ENCODE data around the gene P2RX6.
"Not testable (repeated sequence)": the region's sequence is repeated elsewhere in the genome, so short reads cannot be mapped to it uniquely, and the experiment has no call there.

The P2RX6 gene

GRCh38 chr22:21041937-21042336 is 27.0 kb downstream of the P2RX6 start:
- no peak overlapping the region for H3K27ac ChIP-seq
- H3K36me3 ChIP-seq (ENCODE audit: insufficient read depth, low read length) = no peaks in the 10 kb centered on the region
- no peak overlapping the region for H3K9ac ChIP-seq (ENCODE audit: insufficient read length)
- no peaks in the 10 kb centered on the region for H3K9me3 ChIP-seq (ENCODE audit: low read depth, low read length)
- DNase-seq (ENCODE audit: low read depth, low spot score) = no peak
- H3K4me3 ChIP-seq = no peak overlapping the region
- TF ChIP-seq POLR2AphosphoS5 (IDR thresholded peaks at IDR 0.05; ENCODE audit: borderline replicate concordance, low read depth, low read length) (no peak), FOXP2 (optimal IDR thresholded peaks at IDR 0.05; ENCODE audit: control extremely low read depth, extremely low read length, insufficient read depth) (no peak), EZH2 (IDR thresholded peaks at IDR 0.05) (no peak)

GRCh38 chr22:21042978-21043859 is 28.3 kb downstream of the P2RX6 start:
- TF ChIP-seq EZH2 (IDR thresholded peaks at IDR 0.05) (no peak), FOXP2 (optimal IDR thresholded peaks at IDR 0.05; ENCODE audit: control extremely low read depth, extremely low read length, insufficient read depth) (no peak), POLR2AphosphoS5 (IDR thresholded peaks at IDR 0.05; ENCODE audit: borderline replicate concordance, low read depth, low read length) (no peak)
- Histone ChIP-seq H3K9me3 (ENCODE audit: low read depth, low read length) (no peaks in the 10 kb centered on the region), H3K9ac (ENCODE audit: insufficient read length) (no peak overlapping the region), H3K4me3 (no peak overlapping the region), H3K36me3 (ENCODE audit: insufficient read depth, low read length) (no peaks in the 10 kb centered on the region), H3K27ac (no peak overlapping the region)
- DNase-seq (ENCODE audit: low read depth, low spot score) = no peak

GRCh38 chr22:21043860-21044535 is 29.0 kb downstream of the P2RX6 start:
- no peak for DNase-seq (ENCODE audit: low read depth, low spot score)
- Histone ChIP-seq H3K9ac (ENCODE audit: insufficient read length) (no peak overlapping the region), H3K27ac (no peak overlapping the region), H3K36me3 (ENCODE audit: insufficient read depth, low read length) (no peaks in the 10 kb centered on the region), H3K9me3 (ENCODE audit: low read depth, low read length) (no peaks in the 10 kb centered on the region), H3K4me3 (no peak overlapping the region)
- TF ChIP-seq EZH2 (IDR thresholded peaks at IDR 0.05) = no peak
- no peak for TF ChIP-seq POLR2AphosphoS5 (IDR thresholded peaks at IDR 0.05; ENCODE audit: borderline replicate concordance, low read depth, low read length)
- no peak for TF ChIP-seq FOXP2 (optimal IDR thresholded peaks at IDR 0.05; ENCODE audit: control extremely low read depth, extremely low read length, insufficient read depth)

GRCh38 chr22:21044931-21045584 is 30.1 kb downstream of the P2RX6 start:
- Histone ChIP-seq H3K27ac (no peak overlapping the region), H3K9ac (ENCODE audit: insufficient read length) (no peak overlapping the region), H3K36me3 (ENCODE audit: insufficient read depth, low read length) (no peaks in the 10 kb centered on the region), H3K4me3 (0 out of 2 replicates have a peak overlapping the region, but pooled peaks have one; percentile 8), H3K9me3 (ENCODE audit: low read depth, low read length) (no peaks in the 10 kb centered on the region)
- no peak for DNase-seq (ENCODE audit: low read depth, low spot score)
- TF ChIP-seq POLR2AphosphoS5 (IDR thresholded peaks at IDR 0.05; ENCODE audit: borderline replicate concordance, low read depth, low read length) = no peak
- TF ChIP-seq FOXP2 (optimal IDR thresholded peaks at IDR 0.05; ENCODE audit: control extremely low read depth, extremely low read length, insufficient read depth) = no peak
- TF ChIP-seq EZH2 (IDR thresholded peaks at IDR 0.05) = no peak

- H3K27ac ChIP-seq = no peak within 1 kb of the TSS
- TF ChIP-seq POLR2AphosphoS5 (IDR thresholded peaks at IDR 0.05; ENCODE audit: borderline replicate concordance, low read depth, low read length) = no peak
- no peak for TF ChIP-seq EZH2 (IDR thresholded peaks at IDR 0.05)
- no peak for TF ChIP-seq FOXP2 (optimal IDR thresholded peaks at IDR 0.05; ENCODE audit: control extremely low read depth, extremely low read length, insufficient read depth)
- no peaks in the 10 kb centered on the region for H3K36me3 ChIP-seq (ENCODE audit: insufficient read depth, low read length)
- H3K9me3 ChIP-seq (ENCODE audit: low read depth, low read length) = no peaks in the 10 kb centered on the region
- peak within 1 kb of the TSS; percentile 21; the same call in 1 of the 2 replicates for H3K4me3 ChIP-seq
- DNase-seq (ENCODE audit: low read depth, low spot score) = no peak
- no peak within 1 kb of the TSS for H3K9ac ChIP-seq (ENCODE audit: insufficient read length)
Observed at GRCh38 chr22:21045585-21046294, 30.8 kb downstream of the P2RX6 start, which contains the start of gene LRRC74B. Gene LRRC74B, plus strand, starts transcription at chr22:21045946. Its CDS starts 41 bp downstream, at chr22:21045987.

GRCh38 chr22:21047035-21047661 is 32.2 kb downstream of the P2RX6 start:
- no peak overlapping the region for H3K4me3 ChIP-seq
- H3K27ac ChIP-seq = no peak overlapping the region
- no peak for TF ChIP-seq FOXP2 (optimal IDR thresholded peaks at IDR 0.05; ENCODE audit: control extremely low read depth, extremely low read length, insufficient read depth)
- no peak for TF ChIP-seq POLR2AphosphoS5 (IDR thresholded peaks at IDR 0.05; ENCODE audit: borderline replicate concordance, low read depth, low read length)
- no peak for TF ChIP-seq EZH2 (IDR thresholded peaks at IDR 0.05)
- no peaks in the 10 kb centered on the region for H3K36me3 ChIP-seq (ENCODE audit: insufficient read depth, low read length)
- H3K9ac ChIP-seq (ENCODE audit: insufficient read length) = no peak overlapping the region
- H3K9me3 ChIP-seq (ENCODE audit: low read depth, low read length) = no peaks in the 10 kb centered on the region
- DNase-seq (ENCODE audit: low read depth, low spot score) = no peak

GRCh38 chr22:21047730-21048129 is 32.8 kb downstream of the P2RX6 start:
- Histone ChIP-seq H3K9ac (ENCODE audit: insufficient read length) (no peak overlapping the region), H3K9me3 (ENCODE audit: low read depth, low read length) (no peaks in the 10 kb centered on the region), H3K27ac (no peak overlapping the region), H3K4me3 (no peak overlapping the region), H3K36me3 (ENCODE audit: insufficient read depth, low read length) (no peaks in the 10 kb centered on the region)
- no peak for TF ChIP-seq POLR2AphosphoS5 (IDR thresholded peaks at IDR 0.05; ENCODE audit: borderline replicate concordance, low read depth, low read length)
- no peak for TF ChIP-seq EZH2 (IDR thresholded peaks at IDR 0.05)
- no peak for TF ChIP-seq FOXP2 (optimal IDR thresholded peaks at IDR 0.05; ENCODE audit: control extremely low read depth, extremely low read length, insufficient read depth)
- DNase-seq (ENCODE audit: low read depth, low spot score) = no peak

- not testable (repeated sequence) for H3K4me3 ChIP-seq; H3K27ac ChIP-seq; H3K36me3 ChIP-seq (ENCODE audit: insufficient read depth, low read length); H3K9me3 ChIP-seq (ENCODE audit: low read depth, low read length); H3K9ac ChIP-seq (ENCODE audit: insufficient read length); DNase-seq (ENCODE audit: low read depth, low spot score)
Observed at GRCh38 chr22:21048448-21048847, 33.5 kb downstream of the P2RX6 start.

- not testable (repeated sequence) for DNase-seq (ENCODE audit: low read depth, low spot score); H3K27ac ChIP-seq; H3K9me3 ChIP-seq (ENCODE audit: low read depth, low read length); H3K4me3 ChIP-seq; H3K36me3 ChIP-seq (ENCODE audit: insufficient read depth, low read length); H3K9ac ChIP-seq (ENCODE audit: insufficient read length)
Observed at GRCh38 chr22:21048965-21049364, 34.0 kb downstream of the P2RX6 start.

All from SK-N-MC (cell line).